IMR-90 (cell line): Measurements from ENCODE around the gene SDK1. TPM values are rescaled to one million over a fixed set of nuclear protein-coding genes. Genes with fewer than 3 reads are reported as not detected.

Source experiments
- ATAC-seq: fragments of 200-7000 bp; cut with Tn5 transposase; 2 replicates; pipeline ENCODE4 v1.9.1; 2020; ENCODE audit warnings: low read depth, mild to moderate bottlenecking, moderate library complexity
- BruUV-seq: library from RNA; stranded (reverse); fragments of 400-500 nt; replicated peaks from 2 replicates; lab custom pipeline; 2021; lab: Mats Ljungman, UMichigan
- CTCF ChIA-PET: fragments of 300-600 bp; formaldehyde crosslinking; extraction: SDS; loops from one replicate; lab custom pipeline; 2021; ENCODE audit warnings: antibody characterized with exemption; lab: Yijun Ruan, JAX
- POLR2A ChIA-PET: fragments of 300-600 bp; sonication (Branson Sonifier 250); formaldehyde crosslinking; loops from one replicate; lab custom pipeline; 2022; ENCODE audit warnings: antibody characterized with exemption; ENCODE audit not compliant: unreplicated experiment; lab: Charles Lee
- DNase-seq: peaks from one replicate; pipeline ENCODE4 v3.0.0; 2013
- H2AFZ ChIP-seq: replicated peaks from 2 replicates; pipeline ENCODE3; 2013; ENCODE audit warnings: low read length, mild to moderate bottlenecking; ENCODE audit not compliant: poor library complexity
- H2AK5ac ChIP-seq: 2 replicates; pipeline ENCODE4 v1.6.1; 2013; ENCODE audit warnings: low read depth, low read length, inconsistent platforms
- H2AK9ac ChIP-seq: replicated peaks from 2 replicates; pipeline ENCODE3; 2013; ENCODE audit warnings: mild to moderate bottlenecking, low read depth, low read length, moderate library complexity; ENCODE audit not compliant: poor library complexity
- H2BK120ac ChIP-seq: 2 replicates; pipeline ENCODE4 v1.6.1; 2013; ENCODE audit warnings: low read depth, low read length, inconsistent platforms
- H2BK15ac ChIP-seq: 3 replicates; pipeline ENCODE4 v1.6.1; 2013; ENCODE audit warnings: low read depth, low read length, inconsistent platforms
- H2BK20ac ChIP-seq: 2 replicates; pipeline ENCODE4 v1.6.1; 2013; ENCODE audit warnings: low read depth, mild to moderate bottlenecking, inconsistent platforms, low read length, moderate library complexity
- H2BK5ac ChIP-seq: 2 replicates; pipeline ENCODE4 v1.6.1; 2013; ENCODE audit warnings: mild to moderate bottlenecking, low read depth, low read length, inconsistent platforms; ENCODE audit not compliant: poor library complexity, severe bottlenecking
- H3K14ac ChIP-seq: replicated peaks from 2 replicates; pipeline ENCODE4 v1.6.1; 2013; ENCODE audit warnings: low read depth, low read length, inconsistent platforms
- H3K18ac ChIP-seq: 2 replicates; pipeline ENCODE4 v1.6.1; 2013; ENCODE audit warnings: low read depth, low read length, control low read depth
- H3K23ac ChIP-seq: 2 replicates; pipeline ENCODE4 v1.6.1; 2013; ENCODE audit warnings: low read depth, low read length, inconsistent platforms
- H3K27ac ChIP-seq: 2 replicates; pipeline ENCODE4 v1.5.1; 2013; ENCODE audit warnings: mild to moderate bottlenecking, control low read depth, low read length; ENCODE audit not compliant: insufficient read depth
- H3K27me3 ChIP-seq: 2 replicates; pipeline ENCODE4 v1.6.1; 2013; ENCODE audit warnings: low read length; ENCODE audit not compliant: control insufficient read depth, insufficient read depth
- H3K36me3 ChIP-seq: 2 replicates; pipeline ENCODE4 v1.6.1; 2013; ENCODE audit warnings: low read length, mixed read lengths; ENCODE audit not compliant: control insufficient read depth, insufficient read depth
- H3K4ac ChIP-seq: 2 replicates; pipeline ENCODE4 v1.6.1; 2013; ENCODE audit warnings: low read depth, low read length, inconsistent platforms
- H3K4me1 ChIP-seq: 2 replicates; pipeline ENCODE4 v1.6.1; 2013; ENCODE audit warnings: low read length, mixed read lengths; ENCODE audit not compliant: control insufficient read depth, insufficient read depth
- H3K4me2 ChIP-seq: 2 replicates; pipeline ENCODE4 v1.6.1; 2013; ENCODE audit warnings: low read depth, mild to moderate bottlenecking, control low read depth, low read length, moderate library complexity
- H3K4me3 ChIP-seq: 2 replicates; pipeline ENCODE4 v1.5.1; 2013; ENCODE audit warnings: low read depth, mild to moderate bottlenecking, control low read depth, low read length, moderate library complexity; ENCODE audit not compliant: insufficient read depth
- H3K56ac ChIP-seq: 2 replicates; pipeline ENCODE4 v1.6.1; 2013; ENCODE audit warnings: low read length, inconsistent platforms; ENCODE audit not compliant: insufficient read depth; ENCODE audit errors: extremely low read depth
- H3K79me1 ChIP-seq, 2 experiments: 2 replicates each; pipeline ENCODE4 v1.6.1; 2013; ENCODE audit warnings: low read length in 2 of 2, inconsistent platforms in 1 of 2, low read depth in 1 of 2
- H3K9ac ChIP-seq: 2 replicates; pipeline ENCODE4 v1.6.1; 2013; ENCODE audit warnings: low read depth, low read length, control low read depth
- H3K9me1 ChIP-seq: 2 replicates; pipeline ENCODE4 v1.6.1; 2013; ENCODE audit warnings: low read length, inconsistent platforms; ENCODE audit not compliant: insufficient read depth
- H3K9me3 ChIP-seq: 2 replicates; pipeline ENCODE4 v1.6.1; 2013; ENCODE audit warnings: low read length; ENCODE audit not compliant: control insufficient read depth, insufficient read depth
- H4K20me1 ChIP-seq: 2 replicates; pipeline ENCODE4 v1.6.1; 2013; ENCODE audit warnings: low read length, inconsistent platforms; ENCODE audit not compliant: insufficient read depth
- H4K5ac ChIP-seq: 2 replicates; pipeline ENCODE4 v1.6.1; 2013; ENCODE audit warnings: mild to moderate bottlenecking, low read depth, low read length, control low read depth
- H4K8ac ChIP-seq, 2 experiments: 2 replicates each; pipeline ENCODE4 v1.6.1; 2013; ENCODE audit warnings: low read depth in 2 of 2, low read length in 2 of 2, control low read depth in 1 of 2, inconsistent platforms in 1 of 2
- H4K91ac ChIP-seq: 2 replicates; pipeline ENCODE4 v1.6.1; 2013; ENCODE audit warnings: low read depth, low read length, inconsistent platforms; ENCODE audit not compliant: insufficient read depth
- CHD1 ChIP-seq: IDR thresholded peaks from 2 replicates; pipeline ENCODE4 v1.6.1; 2012; ENCODE audit warnings: low read depth, low read length, improper control_type of control experiment
- FOS ChIP-seq: fragments of 150-350 bp; IDR thresholded peaks from 2 replicates; pipeline ENCODE4 v1.6.1; 2016; ENCODE audit warnings: low read depth, low read length
- MAFK ChIP-seq: IDR thresholded peaks from 2 replicates; pipeline ENCODE4 v1.6.1; 2012; ENCODE audit warnings: low read depth, low read length, improper control_type of control experiment
- RAD21 ChIP-seq: IDR thresholded peaks from 2 replicates; pipeline ENCODE4 v1.6.1; 2012; ENCODE audit warnings: low read length, improper control_type of control experiment
- RCOR1 ChIP-seq: IDR thresholded peaks from 2 replicates; pipeline ENCODE4 v1.6.1; 2012; ENCODE audit warnings: mild to moderate bottlenecking, low read length, improper control_type of control experiment; ENCODE audit not compliant: insufficient replicate concordance
- WGBS, 2 experiments: methylation state at CpG; one replicate each; pipeline versions ENCODE4 v1.1.5 to v1.1.7; 2013; ENCODE audit warnings: missing lambda C conversion rate in 2 of 2; ENCODE audit not compliant: insufficient read length in 1 of 2; ENCODE audit errors: extremely low coverage in 2 of 2; 5-methylcytosine and 5-hydroxymethylcytosine counted together
- dilution Hi-C: fragments of 300-500 bp; cut with HindIII; formaldehyde crosslinking; loops from one replicate; pipeline ENCODE4 v1.14.3; 2018; ENCODE audit warnings: low sequenced_read_pairs; ENCODE audit not compliant: unreplicated experiment
- in situ Hi-C: fragments of 300-500 bp; cut with MboI; formaldehyde crosslinking; loops from 3 replicates; pipeline ENCODE4 v1.14.3; 2019; ENCODE audit warnings: low sequenced_read_pairs, inconsistent platforms, mixed read lengths
- intact Hi-C: fragments of 100-400 bp; cut with micrococcal nuclease; formaldehyde crosslinking; loops from 2 replicates; pipeline ENCODE4 v1.10.0; 2022
- polyA plus RNA-seq, 3 experiments: library from polyadenylated mRNA; depleted of rRNA; stranded (reverse); fragments of >200 nt; gene quantifications; 2 replicates each; pipeline ENCODE4 v1.2.3, GENCODE V29; 2012; ENCODE audit warnings: low replicate concordance in 1 of 3
- total RNA-seq: library from RNA; depleted of rRNA; stranded (reverse); fragments of >200 nt; gene quantifications from 2 replicates; pipeline ENCODE4 v1.2.3, GENCODE V29; 2012

SDK1 gene
- total and polyA plus RNA-seq, 2 of the 4 experiments (the other 2 are of a cell fraction): 1.5 to 1.6 TPM

GRCh38 chr7:3573151-3573550 lies 272.1 kb downstream of the SDK1 start:
- ChIA-PET POLR2A (no interaction called here), CTCF (interaction anchor here (0.6 kb wide), 1 partner anchor 19 kb away, joined by 3 read pairs; no protein-coding TSS in a partner anchor)
- H3K27ac ChIP-seq: no peak overlapping the region
- in situ Hi-C loops: no loop called here
- TF ChIP-seq CHD1: no peak
- no peak for TF ChIP-seq RAD21
- TF ChIP-seq MAFK: no peak
- no peak for TF ChIP-seq FOS
- no peak for TF ChIP-seq RCOR1
- H3K9ac ChIP-seq: no peak overlapping the region
- H3K23ac ChIP-seq: no peak overlapping the region
- no peaks in the 10 kb centered on the region for H4K20me1 ChIP-seq
- no peak overlapping the region for H2AK5ac ChIP-seq
- H3K56ac ChIP-seq: no peak overlapping the region
- no peak overlapping the region for H3K4ac ChIP-seq
- H2BK5ac ChIP-seq: no peak overlapping the region
- ATAC-seq: no peak
- H4K91ac ChIP-seq: no peak overlapping the region
- H3K14ac ChIP-seq: no peak overlapping the region
- DNase-seq: no peak
- no peaks in the 10 kb centered on the region for H3K4me1 ChIP-seq
- H4K8ac ChIP-seq: no peak overlapping the region
- peaks cover 9% of the 10 kb centered on the region for H3K9me3 ChIP-seq
- intact Hi-C loops: no loop called here
- no peak overlapping the region for H2BK15ac ChIP-seq
- no peak overlapping the region for H3K4me3 ChIP-seq
- 67% methylated on average over 1 of the region's 6 CpGs; no CpG with 5 or more reads in 1 of the 2 experiments for WGBS, 2 experiments
- no peak overlapping the region for H3K18ac ChIP-seq
- no TSS peak for BruUV-seq
- H3K27me3 ChIP-seq: no peaks in the 10 kb centered on the region
- no peak overlapping the region for H4K5ac ChIP-seq
- no peak overlapping the region for H2BK120ac ChIP-seq
- no peak overlapping the region for H2AFZ ChIP-seq
- no peaks in the 10 kb centered on the region for H3K36me3 ChIP-seq
- no peak overlapping the region for H2BK20ac ChIP-seq
- dilution Hi-C loops: no loop called here
- no peaks in the 10 kb centered on the region for H3K9me1 ChIP-seq
- H3K79me1 ChIP-seq: no peaks in the 10 kb centered on the region
- H3K4me2 ChIP-seq: no peak overlapping the region
- H2AK9ac ChIP-seq: no peak overlapping the region
